IPS-NIHi7 (cell line): ENCODE measurements around the gene COL2A1.

ENCODE experiments used
- DNase-seq: peaks from one replicate; pipeline ENCODE4 v3.0.0; 2012; ENCODE audit warnings: mixed read lengths; ENCODE audit errors: extremely low spot score

The COL2A1 gene

GRCh38 chr12:48030173-48030650 lies 25.9 kb upstream of the COL2A1 start:
- no peak for DNase-seq

- DNase-seq = no peak
Observed at GRCh38 chr12:48029491-48030172, 25.4 kb upstream of the COL2A1 start.

GRCh38 chr12:48028541-48029431 lies 24.5 kb upstream of the COL2A1 start:
- DNase-seq = no peak

GRCh38 chr12:48027183-48028002 lies 23.1 kb upstream of the COL2A1 start:
- DNase-seq = no peak

GRCh38 chr12:48026060-48026827 lies 22.0 kb upstream of the COL2A1 start:
- no peak for DNase-seq

- no peak for DNase-seq
Observed at GRCh38 chr12:48025281-48025680, 21.0 kb upstream of the COL2A1 start.

- no peak for DNase-seq
Observed at GRCh38 chr12:48024735-48025134, 20.5 kb upstream of the COL2A1 start.

- DNase-seq = no peak
Observed at GRCh38 chr12:48023386-48023785, 19.1 kb upstream of the COL2A1 start.

GRCh38 chr12:48022676-48023385 lies 18.6 kb upstream of the COL2A1 start:
- DNase-seq = no peak

GRCh38 chr12:48022180-48022521 lies 17.9 kb upstream of the COL2A1 start:
- no peak for DNase-seq

GRCh38 chr12:48021485-48022179 lies 17.4 kb upstream of the COL2A1 start:
- peak; percentile 94 for DNase-seq

- no peak for DNase-seq
Observed at GRCh38 chr12:48019639-48020265, 15.5 kb upstream of the COL2A1 start.

- DNase-seq = no peak
Observed at GRCh38 chr12:48018618-48018995, 14.3 kb upstream of the COL2A1 start.

GRCh38 chr12:48017921-48018617 lies 13.8 kb upstream of the COL2A1 start:
- DNase-seq = no peak

- DNase-seq = no peak
Observed at GRCh38 chr12:48017496-48017895, 13.2 kb upstream of the COL2A1 start.

GRCh38 chr12:48016373-48017020 lies 12.2 kb upstream of the COL2A1 start:
- DNase-seq = no peak

GRCh38 chr12:48015954-48016353 lies 11.7 kb upstream of the COL2A1 start:
- no peak for DNase-seq

GRCh38 chr12:48015129-48015528 lies 10.9 kb upstream of the COL2A1 start:
- no peak for DNase-seq

- DNase-seq = no peak
Observed at GRCh38 chr12:48013287-48013686, 9.0 kb upstream of the COL2A1 start.
